SH-SY5Y (cell line): ENCODE data around the gene PCK2.

Experiments
- GATA2 ChIP-seq: IDR thresholded peaks from 2 replicates; pipeline ENCODE4 v1.6.1; 2011; ENCODE audit warnings: mild to moderate bottlenecking, low read depth, low read length
- GATA3 ChIP-seq: IDR thresholded peaks from 2 replicates; pipeline ENCODE4 v1.6.1; 2011; ENCODE audit warnings: low read depth, mild to moderate bottlenecking, low read length, moderate library complexity

Gene PCK2

GRCh38 chr14:24110523-24110922, 16.4 kb downstream of the PCK2 start:
- TF ChIP-seq GATA3 = no peak

GRCh38 chr14:24113379-24113800, 19.3 kb downstream of the PCK2 start:
- TF ChIP-seq GATA2 = no peak
- TF ChIP-seq GATA3 = no peak

GRCh38 chr14:24113801-24114531, 19.9 kb downstream of the PCK2 start:
- no peak for TF ChIP-seq GATA2
- TF ChIP-seq GATA3 = no peak

GRCh38 chr14:24114532-24115421, 20.7 kb downstream of the PCK2 start, which contains the start of the genes DCAF11 and NRL:
DCAF11 (plus strand) TSS chr14:24114777; CDS start chr14:24115595, 818 bp downstream.
NRL (minus strand) TSS chr14:24114949; CDS start chr14:24082848, 32,101 bp downstream.
- TF ChIP-seq GATA2 (no peak), GATA3 (no peak)

- TF ChIP-seq GATA3 (no peak), GATA2 (no peak)
Observed at GRCh38 chr14:24115422-24116127, 21.5 kb downstream of the PCK2 start.

GRCh38 chr14:24116128-24116814, 22.2 kb downstream of the PCK2 start:
- no peak for TF ChIP-seq GATA3
- no peak for TF ChIP-seq GATA2

GRCh38 chr14:24117179-24117578, 23.1 kb downstream of the PCK2 start:
- TF ChIP-seq GATA3 = no peak
- TF ChIP-seq GATA2 = no peak

- TF ChIP-seq GATA2 (no peak), GATA3 (no peak)
Observed at GRCh38 chr14:24119691-24120090, 25.6 kb downstream of the PCK2 start.

- TF ChIP-seq GATA3 (no peak), GATA2 (no peak)
Observed at GRCh38 chr14:24121210-24121609, 27.1 kb downstream of the PCK2 start.

- TF ChIP-seq GATA3 (no peak), GATA2 (no peak)
Observed at GRCh38 chr14:24122416-24122815, 28.3 kb downstream of the PCK2 start.

GRCh38 chr14:24122898-24123297, 28.8 kb downstream of the PCK2 start:
- TF ChIP-seq GATA2 (no peak), GATA3 (no peak)

- no peak for TF ChIP-seq GATA3
- TF ChIP-seq GATA2 = no peak
Observed at GRCh38 chr14:24123424-24124417, 29.6 kb downstream of the PCK2 start.

GRCh38 chr14:24126939-24127338, 32.8 kb downstream of the PCK2 start:
- TF ChIP-seq GATA2 = no peak
- no peak for TF ChIP-seq GATA3
